ENCODE data around the gene PPP1R12B.
"Not testable (repeated sequence)": the region's sequence is repeated elsewhere in the genome, so short reads cannot be mapped to it uniquely, and the experiment has no call there.

PPP1R12B gene

GRCh38 chr1:202343652-202344349 lies 4.7 kb upstream of the PPP1R12B start:
- no peak for DNase-seq (ENCODE audit: low read depth in 2 of 2)

- no peak for DNase-seq (ENCODE audit: low read depth in 2 of 2)
These were observed 442 bp upstream of the PPP1R12B start for GRCh38 chr1:202348005-202348508.

- DNase-seq (ENCODE audit: low read depth in 2 of 2), result no peak
These were observed 868 bp downstream of the PPP1R12B start for GRCh38 chr1:202349206-202349928.

DNA sequence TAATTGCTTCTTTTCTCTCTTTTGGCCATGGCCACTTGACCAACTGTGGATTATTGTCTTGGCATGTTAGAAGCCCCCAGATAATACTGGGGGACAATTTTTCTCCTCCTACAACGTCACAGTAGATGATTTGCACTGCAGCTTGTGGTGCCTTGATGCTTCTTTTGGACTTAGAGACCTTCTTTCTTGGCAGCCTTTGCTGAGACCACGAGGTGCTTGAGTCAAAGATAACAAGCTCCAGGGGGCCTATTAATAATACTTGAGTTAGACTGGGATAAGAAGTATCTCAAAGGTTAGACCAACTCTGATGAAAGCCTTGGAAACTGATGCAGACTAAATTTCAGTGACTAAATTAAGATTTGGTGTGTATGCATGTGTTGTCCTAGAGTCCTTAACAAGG lies 3.2 kb downstream of the PPP1R12B start:
- no peak for DNase-seq (ENCODE audit: low read depth in 2 of 2)

GRCh38 chr1:202352583-202353197 lies 4.2 kb downstream of the PPP1R12B start:
- DNase-seq (ENCODE audit: low read depth in 2 of 2), result not testable (repeated sequence)

- DNase-seq (ENCODE audit: low read depth in 2 of 2), result no peak
These were observed 7.5 kb downstream of the PPP1R12B start for GRCh38 chr1:202355944-202356553.

DNA sequence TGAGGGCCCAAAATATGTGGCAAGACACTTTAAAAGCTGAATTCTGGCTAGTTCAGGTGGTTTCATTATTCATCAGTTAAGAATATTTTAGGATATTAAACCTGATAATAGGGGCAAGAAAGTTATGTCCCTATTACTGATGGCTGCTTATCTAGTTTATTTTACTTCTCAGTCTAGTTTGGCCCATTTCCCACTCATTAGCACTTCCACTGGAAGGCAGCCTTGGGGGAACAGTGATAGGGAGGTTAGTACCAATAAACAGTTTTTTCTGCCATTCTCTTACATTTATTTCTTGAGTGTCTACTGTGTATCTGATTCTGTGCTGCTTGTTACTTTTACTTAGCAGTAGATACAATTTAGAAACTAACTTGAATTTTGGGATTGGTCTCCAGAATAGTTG lies 9.0 kb downstream of the PPP1R12B start:
- no peak for DNase-seq (ENCODE audit: low read depth in 2 of 2)

GRCh38 chr1:202361224-202361623 lies 12.7 kb downstream of the PPP1R12B start:
- DNase-seq (ENCODE audit: low read depth in 2 of 2), result no peak

GRCh38 chr1:202361701-202362100 lies 13.2 kb downstream of the PPP1R12B start:
- no peak for DNase-seq (ENCODE audit: low read depth in 2 of 2)

DNA sequence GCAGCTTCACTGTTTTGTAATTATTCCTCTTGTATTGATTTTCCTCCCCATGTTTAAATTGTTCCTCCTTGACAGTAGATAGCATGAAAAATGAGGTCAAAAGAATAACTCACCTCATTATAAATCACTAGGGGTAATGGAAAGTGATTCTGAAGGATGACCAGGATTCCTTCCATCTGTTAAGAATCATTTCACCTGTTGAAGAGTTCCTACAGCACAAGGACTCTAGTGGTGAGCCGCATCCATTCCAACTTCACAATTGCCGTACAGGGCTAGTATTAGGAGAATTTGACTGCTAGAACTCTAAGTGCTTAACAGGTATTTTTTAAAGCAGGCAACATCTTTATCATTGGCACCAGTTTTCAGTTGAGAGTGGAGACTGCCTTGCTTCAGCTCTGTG lies 13.7 kb downstream of the PPP1R12B start:
- no peak for DNase-seq (ENCODE audit: low read depth in 2 of 2)

DNA sequence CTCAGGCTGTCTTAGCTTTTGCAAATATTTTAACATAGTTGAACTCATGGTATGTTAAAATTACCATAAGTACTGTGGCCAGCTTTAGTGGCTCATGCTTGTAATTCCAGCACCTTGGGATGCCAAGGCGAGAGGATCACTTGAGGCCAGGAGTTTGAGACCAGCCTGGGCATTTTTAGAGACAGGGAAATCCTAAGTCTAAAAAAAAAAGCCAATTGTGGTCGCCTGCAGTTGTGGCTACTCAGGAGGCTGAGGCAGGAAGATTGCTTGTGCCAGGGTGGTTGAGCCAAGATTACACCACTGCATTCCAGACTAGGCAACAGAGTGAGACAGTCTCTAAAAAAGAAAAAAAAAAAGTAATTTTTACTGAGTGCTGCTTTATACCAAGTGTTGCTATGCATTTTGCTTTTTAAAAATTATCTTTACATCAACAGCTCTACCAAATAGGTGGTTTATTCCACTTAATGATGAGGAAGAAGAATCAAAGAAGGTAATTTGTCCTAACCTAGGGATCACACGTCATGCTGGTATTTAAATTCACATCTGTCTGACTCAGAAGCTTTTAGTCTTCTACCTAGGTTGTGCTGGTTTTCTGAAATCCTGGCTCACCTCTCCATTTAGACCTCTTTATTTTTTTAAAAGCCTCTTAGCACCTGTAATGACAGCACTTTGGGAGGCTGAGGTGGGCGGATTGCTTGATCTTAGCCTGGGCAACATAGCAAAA lies 16.8 kb downstream of the PPP1R12B start:
- DNase-seq (ENCODE audit: low read depth in 2 of 2), result no peak

- DNase-seq (ENCODE audit: low read depth in 2 of 2), result no peak
These were observed 18.8 kb downstream of the PPP1R12B start for GRCh38 chr1:202367271-202367670.

GRCh38 chr1:202370906-202371305 lies 22.4 kb downstream of the PPP1R12B start:
- not testable (repeated sequence) for DNase-seq (ENCODE audit: low read depth in 2 of 2)

- no peak for DNase-seq (ENCODE audit: low read depth in 2 of 2)
These were observed 25.6 kb downstream of the PPP1R12B start for GRCh38 chr1:202374099-202374498.

- not testable (repeated sequence) for DNase-seq (ENCODE audit: low read depth in 2 of 2)
These were observed 26.7 kb downstream of the PPP1R12B start for GRCh38 chr1:202375175-202375574.

DNA sequence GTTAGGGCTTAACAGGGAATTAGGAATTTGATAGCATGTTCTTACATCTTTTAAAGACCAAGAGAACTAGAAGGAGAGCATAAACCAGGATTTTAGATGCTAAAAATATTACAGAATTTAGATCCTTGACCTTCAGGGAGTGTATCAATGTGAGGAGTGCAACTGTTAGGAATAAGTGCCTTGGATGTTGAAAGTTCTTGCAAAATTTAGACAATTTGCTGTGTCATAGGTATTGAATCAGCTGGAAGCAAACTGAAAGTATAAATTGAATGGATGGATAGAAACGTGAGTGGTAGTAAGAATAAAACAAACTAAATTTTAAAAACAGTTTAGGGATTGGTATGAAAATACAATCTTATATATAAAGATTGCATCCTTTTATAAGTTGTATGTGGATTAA lies 27.7 kb downstream of the PPP1R12B start:
- no peak for DNase-seq (ENCODE audit: low read depth in 2 of 2)

DNA sequence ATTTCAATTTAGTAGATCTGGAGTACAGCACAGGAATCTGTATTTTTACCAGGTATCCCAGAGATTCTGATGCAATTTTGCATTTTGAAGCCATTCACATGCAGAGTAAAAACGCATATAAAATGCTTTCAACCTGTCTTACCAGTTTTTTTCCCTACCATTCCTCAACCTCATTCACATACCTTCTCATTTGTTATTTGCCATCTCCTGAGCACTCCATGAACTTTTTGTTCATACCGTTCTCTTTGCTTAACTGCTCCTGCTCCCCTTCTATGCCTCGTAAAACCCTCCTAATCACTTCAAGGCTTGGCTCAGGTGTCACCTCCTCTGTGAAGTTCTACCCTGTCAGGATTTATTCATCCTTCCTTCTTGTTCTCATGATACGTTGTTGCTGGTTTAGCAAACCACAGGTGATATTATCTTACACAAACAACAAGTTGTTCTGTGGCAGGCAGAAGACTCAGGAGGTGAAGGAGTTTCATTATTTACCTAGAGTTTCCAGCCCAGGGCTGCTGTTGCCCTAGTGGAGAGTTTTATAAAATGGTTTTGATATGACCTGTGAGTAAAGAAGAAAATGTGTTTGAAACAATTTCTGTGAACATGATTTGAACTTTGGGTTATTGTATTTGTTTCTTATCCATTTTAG lies 31.5 kb downstream of the PPP1R12B start:
- DNase-seq (ENCODE audit: low read depth in 2 of 2), result not testable (repeated sequence)

DNA sequence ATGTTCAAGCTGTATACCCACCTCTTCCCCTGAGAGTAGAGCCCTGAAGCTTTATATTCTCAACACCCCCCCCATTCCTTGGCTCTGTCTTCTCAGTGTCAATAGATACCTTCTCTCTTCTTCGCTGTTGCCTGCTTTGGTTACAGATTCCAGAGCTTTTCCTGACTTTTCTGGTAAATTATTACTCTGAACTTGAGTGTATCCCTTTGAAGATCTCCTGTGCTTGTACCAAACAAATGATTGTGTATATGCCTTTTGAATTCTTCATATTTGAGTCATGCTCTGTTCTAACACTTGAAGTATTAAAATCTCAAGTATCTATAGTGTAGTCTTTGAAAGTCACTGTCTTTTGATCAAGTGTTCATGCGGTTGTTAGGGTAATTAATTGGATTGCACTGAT lies 32.0 kb downstream of the PPP1R12B start:
- not testable (repeated sequence) for DNase-seq (ENCODE audit: low read depth in 2 of 2)

DNA sequence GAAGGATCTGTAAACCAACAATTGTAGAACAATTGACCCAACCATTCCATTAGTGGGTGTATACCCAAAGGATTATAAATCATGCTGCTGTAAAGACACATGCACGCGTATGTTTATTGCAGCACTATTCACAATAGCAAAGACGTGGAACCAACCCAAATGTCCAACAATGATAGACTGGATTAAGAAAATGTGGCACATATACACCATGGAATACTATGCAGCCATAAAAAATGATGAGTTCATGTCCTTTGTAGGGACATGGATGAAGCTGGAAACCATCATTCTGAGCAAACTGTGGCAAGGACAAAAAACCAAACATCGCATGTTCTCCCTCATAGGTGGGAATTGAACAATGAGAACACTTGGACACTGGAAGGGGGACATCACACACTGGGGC lies 33.4 kb downstream of the PPP1R12B start:
- not testable (repeated sequence) for DNase-seq (ENCODE audit: low read depth in 2 of 2)

GRCh38 chr1:202395831-202396230 lies 47.3 kb downstream of the PPP1R12B start:
- DNase-seq (ENCODE audit: low read depth in 2 of 2), result not testable (repeated sequence)

GRCh38 chr1:202397256-202397655 lies 48.8 kb downstream of the PPP1R12B start:
- no peak for DNase-seq (ENCODE audit: low read depth in 2 of 2)
